Calu3 (cell line): ENCODE measurements around the gene MCF2. TPM values are rescaled to one million over a fixed set of nuclear protein-coding genes. Genes with fewer than 3 reads are reported as not detected.

Experiments used
- BruUV-seq: library from RNA; stranded (reverse); fragments of 400-500 nt; replicated peaks from 2 replicates; lab custom pipeline; 2021; lab: Mats Ljungman, UMichigan
- CTCF ChIA-PET: fragments of 300-600 bp; sonication (Branson Sonifier 250); formaldehyde crosslinking; loops from one replicate; lab custom pipeline; 2022; ENCODE audit warnings: antibody characterized with exemption; lab: Charles Lee
- DNase-seq: peaks from one replicate; pipeline ENCODE4 v3.0.0; 2022
- H3K27ac Mint-ChIP-seq: one replicate; pipeline ENCODE4 v1.8.0; 2022; ENCODE audit warnings: mixed read lengths; ENCODE audit not compliant: unreplicated experiment
- H3K27me3 Mint-ChIP-seq: one replicate; pipeline ENCODE4 v1.8.0; 2022; ENCODE audit warnings: mixed read lengths; ENCODE audit not compliant: unreplicated experiment
- H3K36me3 Mint-ChIP-seq: one replicate; pipeline ENCODE4 v1.8.0; 2022; ENCODE audit warnings: mild to moderate bottlenecking, moderate library complexity, mixed read lengths; ENCODE audit not compliant: insufficient read depth, unreplicated experiment
- H3K4me1 Mint-ChIP-seq: one replicate; pipeline ENCODE4 v1.8.0; 2022; ENCODE audit warnings: mild to moderate bottlenecking, low read depth, mixed read lengths; ENCODE audit not compliant: unreplicated experiment
- H3K4me3 Mint-ChIP-seq: one replicate; pipeline ENCODE4 v1.8.0; 2022; ENCODE audit warnings: mild to moderate bottlenecking, low read depth, moderate library complexity, mixed read lengths; ENCODE audit not compliant: unreplicated experiment
- H3K9me3 Mint-ChIP-seq: one replicate; pipeline ENCODE4 v1.8.0; 2022; ENCODE audit warnings: low read depth, mixed read lengths; ENCODE audit not compliant: unreplicated experiment
- intact Hi-C: fragments of 100-400 bp; cut with micrococcal nuclease; formaldehyde crosslinking; loops from one replicate; pipeline ENCODE4 v1.10.0; 2022; ENCODE audit not compliant: unreplicated experiment
- total RNA-seq: library from RNA; stranded (reverse); gene quantifications from 2 replicates; pipeline ENCODE4 v1.2.3, GENCODE V29; 2022
- TF ChIP-seq, protein P1 (sequence below): fragments of 200-600 bp; IDR thresholded peaks from one replicate; pipeline ENCODE4 v1.8.0; 2022; ENCODE audit warnings: antibody characterized with exemption; ENCODE audit not compliant: unreplicated experiment

The MCF2 gene
- total RNA-seq, 1 experiment from 2014 or later = not detected

DNA sequence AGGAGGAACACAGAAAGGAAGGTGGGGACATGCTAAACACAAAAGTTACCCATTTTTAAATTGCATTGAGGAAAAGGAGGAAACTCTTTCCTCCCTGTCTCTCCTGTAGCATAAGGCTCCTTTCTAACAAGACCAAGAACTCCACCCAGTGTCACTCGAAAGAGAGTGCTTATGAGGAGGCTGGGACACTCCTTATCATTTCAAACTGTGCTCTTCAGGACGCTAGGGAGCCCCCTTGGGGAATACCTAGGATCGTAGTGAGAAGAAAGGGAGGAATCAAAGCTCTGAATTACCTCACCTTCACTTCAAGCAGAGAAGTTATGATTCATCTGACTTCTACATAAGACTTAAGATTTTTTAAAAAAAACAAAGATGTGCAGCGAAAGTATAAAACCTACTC lies 111.9 kb downstream of the MCF2 start:
- Mint-ChIP-seq H3K36me3 (no peaks in the 10 kb centered on the region), H3K27ac (no peak overlapping the region), H3K9me3 (peaks cover 5% of the 10 kb centered on the region), H3K4me3 (no peak overlapping the region), H3K4me1 (no peaks in the 10 kb centered on the region), H3K27me3 (no peaks in the 10 kb centered on the region)
- TF ChIP-seq, protein P1, sequence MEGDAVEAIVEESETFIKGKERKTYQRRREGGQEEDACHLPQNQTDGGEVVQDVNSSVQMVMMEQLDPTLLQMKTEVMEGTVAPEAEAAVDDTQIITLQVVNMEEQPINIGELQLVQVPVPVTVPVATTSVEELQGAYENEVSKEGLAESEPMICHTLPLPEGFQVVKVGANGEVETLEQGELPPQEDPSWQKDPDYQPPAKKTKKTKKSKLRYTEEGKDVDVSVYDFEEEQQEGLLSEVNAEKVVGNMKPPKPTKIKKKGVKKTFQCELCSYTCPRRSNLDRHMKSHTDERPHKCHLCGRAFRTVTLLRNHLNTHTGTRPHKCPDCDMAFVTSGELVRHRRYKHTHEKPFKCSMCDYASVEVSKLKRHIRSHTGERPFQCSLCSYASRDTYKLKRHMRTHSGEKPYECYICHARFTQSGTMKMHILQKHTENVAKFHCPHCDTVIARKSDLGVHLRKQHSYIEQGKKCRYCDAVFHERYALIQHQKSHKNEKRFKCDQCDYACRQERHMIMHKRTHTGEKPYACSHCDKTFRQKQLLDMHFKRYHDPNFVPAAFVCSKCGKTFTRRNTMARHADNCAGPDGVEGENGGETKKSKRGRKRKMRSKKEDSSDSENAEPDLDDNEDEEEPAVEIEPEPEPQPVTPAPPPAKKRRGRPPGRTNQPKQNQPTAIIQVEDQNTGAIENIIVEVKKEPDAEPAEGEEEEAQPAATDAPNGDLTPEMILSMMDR = no peak
- intact Hi-C loops = no loop called here
- no peak for DNase-seq
- CTCF ChIA-PET = no interaction called here
- no TSS peak for BruUV-seq

DNA sequence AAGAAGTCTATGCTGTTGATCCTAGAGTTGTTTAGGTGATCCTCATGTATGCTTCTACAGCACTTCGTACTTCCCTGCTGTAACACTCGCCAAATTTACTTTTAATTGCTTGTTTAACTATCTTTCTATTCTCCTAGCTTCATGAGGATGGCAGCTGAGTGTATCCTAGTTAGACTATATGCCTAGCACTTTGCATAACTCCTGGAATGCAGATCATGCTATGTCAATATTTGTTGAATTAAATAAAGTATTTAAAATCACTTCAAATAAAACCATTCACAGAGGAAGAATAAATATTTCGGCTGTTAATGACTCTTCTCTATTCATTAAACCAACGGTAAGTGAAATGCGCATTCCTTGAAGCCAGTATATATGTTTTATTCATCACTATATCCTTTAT lies 122.4 kb downstream of the MCF2 start:
- H3K9me3 Mint-ChIP-seq = peaks cover 6% of the 10 kb centered on the region
- no peak for DNase-seq
- no peaks in the 10 kb centered on the region for H3K27me3 Mint-ChIP-seq
- no TSS peak for BruUV-seq
- H3K36me3 Mint-ChIP-seq = no peaks in the 10 kb centered on the region
- H3K27ac Mint-ChIP-seq = no peak overlapping the region
- H3K4me1 Mint-ChIP-seq = no peaks in the 10 kb centered on the region
- TF ChIP-seq, protein P1 = no peak
- H3K4me3 Mint-ChIP-seq = no peak overlapping the region
- CTCF ChIA-PET = no interaction called here
- intact Hi-C loops = no loop called here

DNA sequence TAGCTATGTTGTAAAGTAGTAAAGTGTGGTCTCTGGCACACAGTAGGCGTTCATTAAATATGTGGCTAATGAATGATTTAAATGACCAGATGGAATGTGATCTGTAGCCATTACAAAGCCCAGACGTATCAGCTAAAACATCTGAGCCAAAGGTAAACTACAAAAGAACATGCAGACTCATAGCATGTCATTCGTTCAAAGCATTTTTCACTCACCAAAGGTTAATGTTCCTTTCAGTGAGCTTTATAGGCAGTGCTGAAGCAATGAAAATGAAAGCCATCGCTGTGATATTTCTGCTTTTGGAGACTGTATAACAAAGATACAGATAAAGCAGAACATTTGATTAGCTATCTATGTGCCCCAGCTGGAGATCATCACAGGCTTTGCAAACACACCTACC lies 126.9 kb downstream of the MCF2 start:
- intact Hi-C loops = no loop called here
- no TSS peak for BruUV-seq
- CTCF ChIA-PET = no interaction called here
- H3K27me3 Mint-ChIP-seq = no peaks in the 10 kb centered on the region
- TF ChIP-seq, protein P1 = no peak
- H3K36me3 Mint-ChIP-seq = no peaks in the 10 kb centered on the region
- no peak for DNase-seq
- peaks cover 4% of the 10 kb centered on the region for H3K9me3 Mint-ChIP-seq
- H3K4me3 Mint-ChIP-seq = no peak overlapping the region
- no peak overlapping the region for H3K27ac Mint-ChIP-seq
- no peaks in the 10 kb centered on the region for H3K4me1 Mint-ChIP-seq

DNA sequence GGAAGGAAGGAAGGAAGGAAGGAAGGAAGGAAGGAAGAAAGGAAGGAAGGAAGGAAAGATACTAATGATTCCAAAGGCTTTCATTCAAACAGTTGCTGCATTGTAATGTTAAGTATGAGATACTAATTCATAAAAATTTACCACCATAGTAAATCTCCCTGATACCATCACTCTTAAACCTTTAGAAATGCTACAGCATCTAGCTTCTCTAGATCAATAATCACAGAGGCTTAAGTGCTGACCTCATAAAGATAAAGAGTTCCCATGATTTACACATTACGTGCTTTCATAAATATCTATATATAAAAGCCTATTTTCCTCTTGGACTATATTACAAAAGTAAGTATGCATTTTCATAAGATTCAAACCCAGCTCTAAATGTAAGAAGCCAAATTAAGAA lies 141.0 kb downstream of the MCF2 start:
- no peak overlapping the region for H3K27ac Mint-ChIP-seq
- H3K27me3 Mint-ChIP-seq = no peaks in the 10 kb centered on the region
- TF ChIP-seq, protein P1 = no peak
- H3K9me3 Mint-ChIP-seq = no peaks in the 10 kb centered on the region
- no peak for DNase-seq
- CTCF ChIA-PET = no interaction called here
- H3K4me3 Mint-ChIP-seq = no peak overlapping the region
- intact Hi-C loops = no loop called here
- no peaks in the 10 kb centered on the region for H3K36me3 Mint-ChIP-seq
- BruUV-seq = no TSS peak
- no peaks in the 10 kb centered on the region for H3K4me1 Mint-ChIP-seq
